Panc1 (cell line): ENCODE measurements around the gene ALDH3A1. TPM values are rescaled to one million over a fixed set of nuclear protein-coding genes. Genes with fewer than 3 reads are reported as not detected.

Source experiments
- ATAC-seq: fragments of 200-7000 bp; cut with Tn5 transposase; 2 replicates; pipeline ENCODE4 v1.9.1; 2020; ENCODE audit warnings: mild to moderate bottlenecking, moderate library complexity
- BruUV-seq: library from RNA; stranded (reverse); fragments of 400-500 nt; replicated peaks from 2 replicates; lab custom pipeline; 2021; lab: Mats Ljungman, UMichigan
- CTCF ChIA-PET: fragments of 300-600 bp; sonication (Branson Sonifier 250); formaldehyde crosslinking; loops from one replicate; lab custom pipeline; 2022; ENCODE audit warnings: antibody characterized with exemption; lab: Charles Lee
- POLR2A ChIA-PET: fragments of 300-600 bp; sonication (Branson Sonifier 250); formaldehyde crosslinking; loops from one replicate; lab custom pipeline; 2022; ENCODE audit warnings: antibody characterized with exemption; lab: Charles Lee
- DNase-seq: peaks from one replicate; pipeline ENCODE4 v3.0.0-alpha.2; 2010; ENCODE audit warnings: low read depth, low spot score
- H3K27ac ChIP-seq: 2 replicates; pipeline ENCODE4 v1.5.1; 2011; ENCODE audit warnings: mild to moderate bottlenecking, low read length, inconsistent platforms
- H3K27me3 ChIP-seq: fragments of 200-500 bp; sonication (Bioruptor generic); 2 replicates; pipeline ENCODE4 v1.6.0; 2014; ENCODE audit warnings: low read length, inconsistent platforms; ENCODE audit not compliant: control insufficient read depth, insufficient read depth
- H3K36me3 ChIP-seq: fragments of 200-500 bp; sonication (Bioruptor generic); 2 replicates; pipeline ENCODE4 v1.5.1; 2014; ENCODE audit warnings: inconsistent platforms, mild to moderate bottlenecking, low read length, moderate library complexity; ENCODE audit not compliant: control insufficient read depth, insufficient read depth
- H3K4me1 ChIP-seq: 2 replicates; pipeline ENCODE4 v1.5.1; 2011; ENCODE audit warnings: inconsistent platforms, mild to moderate bottlenecking, low read length, moderate library complexity; ENCODE audit not compliant: control insufficient read depth, insufficient read depth
- H3K4me3 ChIP-seq, 2 experiments: 2 replicates each; pipeline ENCODE4 v1.5.1; 2011 to 2012; ENCODE audit warnings: low read depth in 2 of 2, low read length in 2 of 2, mild to moderate bottlenecking in 2 of 2, inconsistent platforms in 1 of 2, moderate library complexity in 1 of 2
- H3K9me3 ChIP-seq: fragments of 200-500 bp; sonication (Bioruptor generic); 2 replicates; pipeline ENCODE4 v1.5.1; 2014; ENCODE audit warnings: low read depth, mild to moderate bottlenecking, inconsistent platforms, low read length, moderate library complexity; ENCODE audit not compliant: control insufficient read depth, insufficient read depth
- CTCF ChIP-seq: fragments of 450-650 bp; IDR thresholded peaks from 2 replicates; pipeline ENCODE4 v1.5.1; 2017; ENCODE audit warnings: mild to moderate bottlenecking
- POLR2AphosphoS5 ChIP-seq: IDR thresholded peaks from 2 replicates; pipeline ENCODE4 v1.6.1; 2012; ENCODE audit warnings: mild to moderate bottlenecking, low read depth, low read length, moderate library complexity
- REST ChIP-seq, 2 experiments: IDR thresholded peaks; 2 replicates each; pipeline ENCODE4 v1.6.1; 2011 to 2012; ENCODE audit warnings: low read depth in 2 of 2, control low read depth in 1 of 2, low read length in 1 of 2, mild to moderate bottlenecking in 1 of 2, moderate library complexity in 1 of 2; ENCODE audit not compliant: insufficient read depth in 1 of 2
- SIN3A ChIP-seq: IDR thresholded peaks from 2 replicates; pipeline ENCODE4 v1.6.1; 2012; ENCODE audit warnings: low read depth, mild to moderate bottlenecking, low read length, moderate library complexity, borderline replicate concordance; ENCODE audit not compliant: insufficient read depth
- TCF7L2 ChIP-seq: IDR thresholded peaks from 2 replicates; pipeline ENCODE4 v1.6.1; 2011; ENCODE audit warnings: mild to moderate bottlenecking, low read depth, low read length, inconsistent platforms
- in situ Hi-C: cut with HindIII; loops from 2 replicates; pipeline ENCODE4 v1.10.0; 2016; ENCODE audit warnings: low sequenced_read_pairs, low pct_unique_long_range_greater_than_20kb
- intact Hi-C: fragments of 100-400 bp; cut with micrococcal nuclease; formaldehyde crosslinking; loops from one replicate; pipeline ENCODE4 v1.10.0; 2022; ENCODE audit not compliant: unreplicated experiment
- total RNA-seq: library from RNA; stranded (reverse); gene quantifications from one replicate; pipeline ENCODE4 v1.2.1, GENCODE V29; 2021; ENCODE audit not compliant: unreplicated experiment

Gene ALDH3A1
- total RNA-seq, 1 experiment from 2014 or later, result 0.21 TPM

GRCh38 chr17:19703828-19704613 lies 44.1 kb downstream of the ALDH3A1 start:
- no peak overlapping the region for H3K4me3 ChIP-seq
- DNase-seq (no peak), ATAC-seq (no peak)
- ChIA-PET POLR2A (no interaction called here), CTCF (no interaction called here)
- intact Hi-C loops (no loop called here), in situ Hi-C loops (no loop called here)
- no peak overlapping the region for H3K27ac ChIP-seq
- H3K36me3 ChIP-seq, result no peaks in the 10 kb centered on the region
- no peak for TF ChIP-seq CTCF
- TF ChIP-seq POLR2AphosphoS5, result no peak
- no peak for TF ChIP-seq SIN3A
- no peak for TF ChIP-seq REST (IDR thresholded peaks at IDR 0.05; ENCODE audit: insufficient read depth in 1 of 2, low read depth in 2 of 2, low read length in 1 of 2)
- TF ChIP-seq TCF7L2, result no peak
- H3K27me3 ChIP-seq, result no peaks in the 10 kb centered on the region
- H3K4me1 ChIP-seq, result no peaks in the 10 kb centered on the region
- H3K9me3 ChIP-seq, result no peaks in the 10 kb centered on the region
- no TSS peak for BruUV-seq

GRCh38 chr17:19703106-19703827 lies 44.8 kb downstream of the ALDH3A1 start:
- Histone ChIP-seq H3K36me3 (no peaks in the 10 kb centered on the region), H3K27me3 (no peaks in the 10 kb centered on the region), H3K9me3 (no peaks in the 10 kb centered on the region), H3K4me1 (no peaks in the 10 kb centered on the region), H3K27ac (no peak overlapping the region), H3K4me3 (no peak overlapping the region)
- no TSS peak for BruUV-seq
- TF ChIP-seq CTCF (no peak), SIN3A (no peak), POLR2AphosphoS5 (no peak), REST (IDR thresholded peaks at IDR 0.05; ENCODE audit: insufficient read depth in 1 of 2, low read depth in 2 of 2, low read length in 1 of 2) (no peak), TCF7L2 (no peak)
- DNase-seq (no peak), ATAC-seq (no peak)
- ChIA-PET CTCF (no interaction called here), POLR2A (no interaction called here)
- intact Hi-C loops, result no loop called here
- in situ Hi-C loops, result no loop called here
